HG03175 (cell line): ENCODE data around the gene ITM2A.

Experiments used
- ATAC-seq: cut with Tn5 transposase; IDR thresholded peaks from one replicate; pipeline ENCODE4 v1.9.1; 2021; ENCODE audit warnings: mild to moderate bottlenecking, moderate library complexity; ENCODE audit not compliant: unreplicated experiment

The ITM2A gene

DNA sequence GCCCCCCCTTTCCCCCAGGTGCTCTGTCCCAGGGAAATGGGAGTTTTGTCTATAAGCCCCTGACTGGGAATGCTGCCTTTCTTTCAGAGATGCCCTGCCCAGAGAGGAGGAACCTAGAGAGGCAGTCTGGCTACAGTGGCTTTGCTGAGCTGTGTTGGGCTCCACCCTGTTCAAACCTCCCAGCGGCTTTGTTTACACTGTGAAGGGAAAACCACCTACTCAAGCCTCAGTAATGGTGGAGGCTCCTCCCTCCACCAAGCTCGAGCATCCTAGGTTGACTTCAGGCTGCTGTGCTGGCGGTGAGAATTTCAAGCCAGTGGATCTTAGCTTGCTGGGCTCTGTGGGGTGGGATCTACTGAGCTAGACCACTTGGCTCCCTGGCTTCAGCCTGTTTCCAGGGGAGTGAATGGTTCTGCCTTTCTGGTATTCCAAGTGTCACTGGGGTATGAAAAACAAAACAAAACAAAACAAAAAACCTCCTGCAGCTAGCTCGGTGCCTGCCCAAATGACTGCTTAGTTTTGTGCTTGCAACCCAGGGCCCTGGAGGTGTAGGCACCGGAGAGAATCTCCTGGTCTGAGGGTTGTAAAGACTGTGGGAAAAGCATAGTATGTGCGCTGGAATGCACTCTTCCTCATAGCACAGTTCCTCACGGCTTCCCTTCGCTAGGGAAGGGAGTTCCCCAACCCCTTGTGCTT lies 41.7 kb downstream of the ITM2A start:
- ATAC-seq: no peak
